Chondrocyte (in vitro differentiated cells): ENCODE results near the gene CDKN1A. TPM values are rescaled to one million over a fixed set of nuclear protein-coding genes. Genes with fewer than 3 reads are reported as not detected.

Experiments
- DNase-seq: peaks from one replicate; pipeline ENCODE4 v3.0.0; 2021; ENCODE audit warnings: mixed read lengths, low spot score
- H3K27ac Mint-ChIP-seq: one replicate; pipeline ENCODE4 v1.8.0; 2021; ENCODE audit warnings: mild to moderate bottlenecking, moderate library complexity, mixed read lengths; ENCODE audit not compliant: unreplicated experiment
- H3K27me3 Mint-ChIP-seq: 2 replicates; pipeline ENCODE4 v1.8.0; 2021; ENCODE audit warnings: low read depth, mixed read lengths
- H3K36me3 Mint-ChIP-seq: 2 replicates; pipeline ENCODE4 v1.8.0; 2021; ENCODE audit warnings: low read depth, mixed read lengths
- H3K4me1 Mint-ChIP-seq: 2 replicates; pipeline ENCODE4 v1.8.0; 2021; ENCODE audit warnings: low read depth, mild to moderate bottlenecking, mixed read lengths
- H3K4me3 Mint-ChIP-seq: one replicate; pipeline ENCODE4 v1.8.0; 2021; ENCODE audit warnings: mild to moderate bottlenecking, moderate library complexity, mixed read lengths; ENCODE audit not compliant: unreplicated experiment
- H3K9me3 Mint-ChIP-seq: 2 replicates; pipeline ENCODE4 v1.8.0; 2021; ENCODE audit warnings: low read depth, mixed read lengths
- total RNA-seq: library from RNA; stranded (reverse); gene quantifications from 3 replicates; pipeline ENCODE4 v1.2.1, GENCODE V29; 2021
- TF ChIP-seq, protein P1 (sequence below): fragments of 200-600 bp; sonication (generic); IDR thresholded peaks from 2 replicates; pipeline ENCODE4 v1.5.0; 2021; ENCODE audit warnings: antibody characterized with exemption, mild to moderate bottlenecking, moderate library complexity

CDKN1A gene
- total RNA-seq, 1 donor from 2014 or later: 303 TPM

DNA sequence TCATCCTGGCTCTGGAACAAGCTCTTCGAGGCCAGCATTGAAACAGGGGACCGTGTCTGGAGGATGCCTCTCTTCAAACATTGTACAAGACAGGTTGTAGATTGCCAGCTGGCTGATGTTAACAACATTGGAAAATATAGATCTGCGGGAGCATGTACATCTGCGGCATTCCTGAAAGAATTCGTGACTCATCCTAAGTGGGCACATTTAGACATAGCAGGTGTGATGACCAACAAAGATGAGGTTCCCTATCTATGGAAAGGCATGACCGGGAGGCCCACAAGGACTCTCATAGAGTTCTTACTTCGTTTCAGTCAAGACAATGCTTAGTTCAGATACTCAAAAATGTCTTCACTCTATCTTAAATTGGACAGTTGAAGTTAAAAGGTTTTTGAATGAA, 3.6 kb upstream of the CDKN1A start:
- Mint-ChIP-seq H3K9me3 (no peaks in the 10 kb centered on the region), H3K27me3 (no peaks in the 10 kb centered on the region), H3K4me3 (no peak overlapping the region), H3K27ac (no peak overlapping the region), H3K4me1 (peaks cover 36% of the 10 kb centered on the region), H3K36me3 (peaks cover 3% of the 10 kb centered on the region)
- TF ChIP-seq, protein P1, sequence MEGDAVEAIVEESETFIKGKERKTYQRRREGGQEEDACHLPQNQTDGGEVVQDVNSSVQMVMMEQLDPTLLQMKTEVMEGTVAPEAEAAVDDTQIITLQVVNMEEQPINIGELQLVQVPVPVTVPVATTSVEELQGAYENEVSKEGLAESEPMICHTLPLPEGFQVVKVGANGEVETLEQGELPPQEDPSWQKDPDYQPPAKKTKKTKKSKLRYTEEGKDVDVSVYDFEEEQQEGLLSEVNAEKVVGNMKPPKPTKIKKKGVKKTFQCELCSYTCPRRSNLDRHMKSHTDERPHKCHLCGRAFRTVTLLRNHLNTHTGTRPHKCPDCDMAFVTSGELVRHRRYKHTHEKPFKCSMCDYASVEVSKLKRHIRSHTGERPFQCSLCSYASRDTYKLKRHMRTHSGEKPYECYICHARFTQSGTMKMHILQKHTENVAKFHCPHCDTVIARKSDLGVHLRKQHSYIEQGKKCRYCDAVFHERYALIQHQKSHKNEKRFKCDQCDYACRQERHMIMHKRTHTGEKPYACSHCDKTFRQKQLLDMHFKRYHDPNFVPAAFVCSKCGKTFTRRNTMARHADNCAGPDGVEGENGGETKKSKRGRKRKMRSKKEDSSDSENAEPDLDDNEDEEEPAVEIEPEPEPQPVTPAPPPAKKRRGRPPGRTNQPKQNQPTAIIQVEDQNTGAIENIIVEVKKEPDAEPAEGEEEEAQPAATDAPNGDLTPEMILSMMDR: no peak
- no peak for DNase-seq

DNA sequence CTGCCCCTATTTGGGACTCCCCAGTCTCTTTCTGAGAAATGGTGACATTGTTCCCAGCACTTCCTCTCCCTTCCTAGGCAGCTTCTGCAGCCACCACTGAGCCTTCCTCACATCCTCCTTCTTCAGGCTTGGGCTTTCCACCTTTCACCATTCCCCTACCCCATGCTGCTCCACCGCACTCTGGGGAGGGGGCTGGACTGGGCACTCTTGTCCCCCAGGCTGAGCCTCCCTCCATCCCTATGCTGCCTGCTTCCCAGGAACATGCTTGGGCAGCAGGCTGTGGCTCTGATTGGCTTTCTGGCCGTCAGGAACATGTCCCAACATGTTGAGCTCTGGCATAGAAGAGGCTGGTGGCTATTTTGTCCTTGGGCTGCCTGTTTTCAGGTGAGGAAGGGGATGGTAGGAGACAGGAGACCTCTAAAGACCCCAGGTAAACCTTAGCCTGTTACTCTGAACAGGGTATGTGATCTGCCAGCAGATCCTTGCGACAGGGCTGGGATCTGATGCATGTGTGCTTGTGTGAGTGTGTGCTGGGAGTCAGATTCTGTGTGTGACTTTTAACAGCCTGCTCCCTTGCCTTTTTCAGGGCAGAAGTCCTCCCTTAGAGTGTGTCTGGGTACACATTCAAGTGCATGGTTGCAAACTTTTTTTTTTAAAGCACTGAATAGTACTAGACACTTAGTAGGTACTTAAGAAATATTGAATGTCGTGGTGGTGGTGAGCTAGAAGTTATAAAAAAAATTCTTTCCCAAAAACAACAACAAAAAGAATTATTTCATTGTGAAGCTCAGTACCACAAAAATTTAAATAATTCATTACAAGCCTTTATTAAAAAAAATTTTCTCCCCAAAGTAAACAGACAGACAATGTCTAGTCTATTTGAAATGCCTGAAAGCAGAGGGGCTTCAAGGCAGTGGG, 2.1 kb upstream of the CDKN1A start:
- peak overlapping the region; percentile 50 for H3K4me3 Mint-ChIP-seq
- TF ChIP-seq, protein P1: no peak
- H3K36me3 Mint-ChIP-seq: peaks cover 6% of the 10 kb centered on the region
- peak overlapping the region; percentile 99 for H3K27ac Mint-ChIP-seq
- no peak for DNase-seq
- H3K4me1 Mint-ChIP-seq: peaks cover 46% of the 10 kb centered on the region
- no peaks in the 10 kb centered on the region for H3K27me3 Mint-ChIP-seq
- no peaks in the 10 kb centered on the region for H3K9me3 Mint-ChIP-seq

DNA sequence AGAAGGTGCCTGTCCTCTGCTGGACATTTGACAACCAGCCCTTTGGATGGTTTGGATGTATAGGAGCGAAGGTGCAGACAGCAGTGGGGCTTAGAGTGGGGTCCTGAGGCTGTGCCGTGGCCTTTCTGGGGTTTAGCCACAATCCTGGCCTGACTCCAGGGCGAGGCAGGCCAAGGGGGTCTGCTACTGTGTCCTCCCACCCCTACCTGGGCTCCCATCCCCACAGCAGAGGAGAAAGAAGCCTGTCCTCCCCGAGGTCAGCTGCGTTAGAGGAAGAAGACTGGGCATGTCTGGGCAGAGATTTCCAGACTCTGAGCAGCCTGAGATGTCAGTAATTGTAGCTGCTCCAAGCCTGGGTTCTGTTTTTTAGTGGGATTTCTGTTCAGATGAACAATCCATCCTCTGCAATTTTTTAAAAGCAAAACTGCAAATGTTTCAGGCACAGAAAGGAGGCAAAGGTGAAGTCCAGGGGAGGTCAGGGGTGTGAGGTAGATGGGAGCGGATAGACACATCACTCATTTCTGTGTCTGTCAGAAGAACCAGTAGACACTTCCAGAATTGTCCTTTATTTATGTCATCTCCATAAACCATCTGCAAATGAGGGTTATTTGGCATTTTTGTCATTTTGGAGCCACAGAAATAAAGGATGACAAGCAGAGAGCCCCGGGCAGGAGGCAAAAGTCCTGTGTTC, 1.3 kb upstream of the CDKN1A start:
- Mint-ChIP-seq H3K9me3 (no peaks in the 10 kb centered on the region), H3K27me3 (no peaks in the 10 kb centered on the region), H3K4me3 (peak overlapping the region; percentile 40), H3K27ac (peak overlapping the region; percentile 99), H3K36me3 (peaks cover 6% of the 10 kb centered on the region), H3K4me1 (peaks cover 46% of the 10 kb centered on the region)
- TF ChIP-seq, protein P1: no peak
- no peak for DNase-seq

DNA sequence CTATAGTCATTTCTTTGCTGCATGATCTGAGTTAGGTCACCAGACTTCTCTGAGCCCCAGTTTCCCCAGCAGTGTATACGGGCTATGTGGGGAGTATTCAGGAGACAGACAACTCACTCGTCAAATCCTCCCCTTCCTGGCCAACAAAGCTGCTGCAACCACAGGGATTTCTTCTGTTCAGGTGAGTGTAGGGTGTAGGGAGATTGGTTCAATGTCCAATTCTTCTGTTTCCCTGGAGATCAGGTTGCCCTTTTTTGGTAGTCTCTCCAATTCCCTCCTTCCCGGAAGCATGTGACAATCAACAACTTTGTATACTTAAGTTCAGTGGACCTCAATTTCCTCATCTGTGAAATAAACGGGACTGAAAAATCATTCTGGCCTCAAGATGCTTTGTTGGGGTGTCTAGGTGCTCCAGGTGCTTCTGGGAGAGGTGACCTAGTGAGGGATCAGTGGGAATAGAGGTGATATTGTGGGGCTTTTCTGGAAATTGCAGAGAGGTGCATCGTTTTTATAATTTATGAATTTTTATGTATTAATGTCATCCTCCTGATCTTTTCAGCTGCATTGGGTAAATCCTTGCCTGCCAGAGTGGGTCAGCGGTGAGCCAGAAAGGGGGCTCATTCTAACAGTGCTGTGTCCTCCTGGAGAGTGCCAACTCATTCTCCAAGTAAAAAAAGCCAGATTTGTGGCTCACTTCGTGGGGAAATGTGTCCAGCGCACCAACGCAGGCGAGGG, 594 bp upstream of the CDKN1A start:
- H3K4me1 Mint-ChIP-seq: peaks cover 53% of the 10 kb centered on the region
- TF ChIP-seq, protein P1: no peak
- H3K36me3 Mint-ChIP-seq: peaks cover 8% of the 10 kb centered on the region
- H3K27me3 Mint-ChIP-seq: no peaks in the 10 kb centered on the region
- H3K9me3 Mint-ChIP-seq: no peaks in the 10 kb centered on the region
- DNase-seq: no peak
- H3K4me3 Mint-ChIP-seq: peak overlapping the region; percentile 66
- H3K27ac Mint-ChIP-seq: peak overlapping the region; percentile 99
